CD14-positive monocyte (primary cell): ENCODE data around the gene DAO. TPM values are rescaled to one million over a fixed set of nuclear protein-coding genes. Genes with fewer than 3 reads are reported as not detected.

Source experiments
- DNase-seq, 3 donors: peaks; one replicate each; pipeline ENCODE4 v3.0.0-alpha.2; 2011 to 2022
- H2AFZ ChIP-seq: 2 replicates; pipeline ENCODE4 v1.6.0; 2012; ENCODE audit warnings: mild to moderate bottlenecking, low read depth, low read length, inconsistent platforms; ENCODE audit not compliant: insufficient read depth, poor library complexity, severe bottlenecking
- H3K27ac ChIP-seq, 2 donors: 1 replicate in 1 of 2; 2 replicates in 1 of 2; pipeline ENCODE4 v1.5.1; 2012 to 2013; ENCODE audit warnings: low read length in 2 of 2, control low read depth in 1 of 2, inconsistent platforms in 1 of 2, low read depth in 1 of 2, mild to moderate bottlenecking in 1 of 2
- H3K27me3 ChIP-seq, 2 donors: one replicate each; pipeline versions ENCODE4 v1.6.0 to v1.6.1; 2011 to 2013; ENCODE audit warnings: low read length in 2 of 2; ENCODE audit not compliant: control insufficient read depth in 2 of 2, insufficient read depth in 2 of 2
- H3K36me3 ChIP-seq, 2 donors: replicated peaks in 1 of 2; 1 replicate in 1 of 2; 2 replicates in 1 of 2; pipeline versions ENCODE4 v1.5.1 to v1.6.1; 2012 to 2013; ENCODE audit warnings: low read length in 2 of 2, control low read depth in 1 of 2, inconsistent platforms in 1 of 2, mild to moderate bottlenecking in 1 of 2; ENCODE audit not compliant: insufficient read depth in 2 of 2, control insufficient read depth in 1 of 2
- H3K4me1 ChIP-seq, 2 donors: 1 replicate in 1 of 2; 2 replicates in 1 of 2; pipeline versions ENCODE4 v1.5.1 to v1.6.1; 2012 to 2013; ENCODE audit warnings: low read length in 2 of 2, control low read depth in 1 of 2, inconsistent platforms in 1 of 2, mild to moderate bottlenecking in 1 of 2, moderate library complexity in 1 of 2; ENCODE audit not compliant: insufficient read depth in 2 of 2, control insufficient read depth in 1 of 2
- H3K4me2 ChIP-seq: replicated peaks from 2 replicates; pipeline ENCODE3; 2012; ENCODE audit warnings: low read length, moderate library complexity, mild to moderate bottlenecking; ENCODE audit not compliant: poor library complexity, severe bottlenecking; ENCODE audit errors: extremely low read depth
- H3K4me3 ChIP-seq, 3 experiments: fragments of 200-600 bp in 1 of 3; sonication (generic) in 1 of 3; replicated peaks in 1 of 3; 1 replicate in 2 of 3; 2 replicates in 1 of 3; pipeline ENCODE4 v1.5.1; 2011 to 2013; ENCODE audit warnings: low read length in 3 of 3, mild to moderate bottlenecking in 3 of 3, control low read depth in 2 of 3, low read depth in 2 of 3, inconsistent platforms in 1 of 3, moderate library complexity in 1 of 3
- H3K79me2 ChIP-seq: 2 replicates; pipeline ENCODE4 v1.6.0; 2012; ENCODE audit warnings: mild to moderate bottlenecking, control low read depth, inconsistent platforms, low read length, moderate library complexity; ENCODE audit not compliant: insufficient read depth
- H3K9ac ChIP-seq: 2 replicates; pipeline ENCODE4 v1.6.0; 2017; ENCODE audit warnings: low read length, mild to moderate bottlenecking; ENCODE audit not compliant: insufficient read depth, poor library complexity, severe bottlenecking
- H3K9me3 ChIP-seq, 2 donors: replicated peaks in 1 of 2; 1 replicate in 1 of 2; 2 replicates in 1 of 2; pipeline versions ENCODE4 v1.5.1 to v1.6.1; 2012 to 2013; ENCODE audit warnings: low read length in 2 of 2, control low read depth in 1 of 2; ENCODE audit not compliant: control insufficient read depth in 1 of 2, insufficient read depth in 1 of 2
- H4K20me1 ChIP-seq: 2 replicates; pipeline ENCODE4 v1.6.0; 2012; ENCODE audit warnings: mild to moderate bottlenecking, low read length, control low read depth, moderate library complexity; ENCODE audit not compliant: insufficient read depth
- H3K27ac Mint-ChIP-seq, 7 donors: one replicate each; pipeline ENCODE4 v1.8.0; 2020; ENCODE audit warnings: mild to moderate bottlenecking in 7 of 7, mixed read lengths in 7 of 7, moderate library complexity in 6 of 7, inconsistent platforms in 2 of 7
- H3K27me3 Mint-ChIP-seq, 3 donors: one replicate each; pipeline ENCODE4 v1.8.0; 2021 to 2022; ENCODE audit warnings: low read depth in 3 of 3, mild to moderate bottlenecking in 3 of 3, mixed read lengths in 3 of 3, moderate library complexity in 3 of 3, inconsistent platforms in 1 of 3
- H3K36me3 Mint-ChIP-seq, 2 donors: one replicate each; pipeline ENCODE4 v1.8.0; 2020; ENCODE audit warnings: mixed read lengths in 2 of 2, inconsistent platforms in 1 of 2, mild to moderate bottlenecking in 1 of 2
- H3K4me1 Mint-ChIP-seq: one replicate; pipeline ENCODE4 v1.8.0; 2020; ENCODE audit warnings: mild to moderate bottlenecking, mixed read lengths
- H3K4me3 Mint-ChIP-seq, 2 donors: one replicate each; pipeline ENCODE4 v1.8.0; 2020; ENCODE audit warnings: mild to moderate bottlenecking in 2 of 2, mixed read lengths in 2 of 2, moderate library complexity in 1 of 2
- H3K9me3 Mint-ChIP-seq, 7 donors: one replicate each; pipeline ENCODE4 v1.8.0; 2020 to 2022; ENCODE audit warnings: mixed read lengths in 7 of 7, mild to moderate bottlenecking in 6 of 7, moderate library complexity in 6 of 7, inconsistent platforms in 2 of 7
- WGBS: methylation state at CpG from one replicate; pipeline ENCODE4 v1.1.5; 2013; ENCODE audit warnings: missing lambda C conversion rate; ENCODE audit not compliant: insufficient coverage; 5-methylcytosine and 5-hydroxymethylcytosine counted together
- intact Hi-C, 2 donors: fragments of 100-400 bp; cut with micrococcal nuclease; formaldehyde crosslinking; loops; one replicate each; pipeline versions ENCODE4 v1.15.0 to v1.15.1; 2023
- polyA plus RNA-seq, 3 donors: library from polyadenylated mRNA; depleted of rRNA in 1 of 3; unstranded in 2 of 3; stranded (reverse) in 1 of 3; fragments of 300-500 nt in 2 of 3; fragments of >200 nt in 1 of 3; fragmentation: Illumina TruSeq in 2 of 3; gene quantifications; 1 replicate in 2 of 3; 2 replicates in 1 of 3; pipeline ENCODE4 v1.2.3, GENCODE V29; 2012 to 2021
- TF ChIP-seq, protein P1 (sequence below): fragments of 200-600 bp; IDR thresholded peaks from one replicate; pipeline ENCODE4 v1.8.0; 2022; ENCODE audit warnings: antibody characterized with exemption, mild to moderate bottlenecking

DAO gene
- polyA plus RNA-seq, 3 donors, result not detected

- Histone ChIP-seq H3K4me2 (no peak overlapping the region), H3K79me2 (no peaks in the 10 kb centered on the region), H3K9me3 (peaks cover 0 to 7% of the 10 kb centered on the region in 2 donors), H2AFZ (no peak overlapping the region), H3K27me3 (no peaks in the 10 kb centered on the region), H4K20me1 (no peaks in the 10 kb centered on the region), H3K36me3 (no peaks in the 10 kb centered on the region), H3K4me3 (no peak overlapping the region), H3K9ac (no peak overlapping the region), H3K27ac (no peak overlapping the region), H3K4me1 (no peaks in the 10 kb centered on the region)
- Mint-ChIP-seq H3K9me3 (peaks cover 1 to 10% (median 6%) of the 10 kb centered on the region in 7 donors), H3K27me3 (peaks cover 2 to 5% (median 3%) of the 10 kb centered on the region in 3 donors), H3K4me1 (no peaks in the 10 kb centered on the region), H3K36me3 (no peaks in the 10 kb centered on the region), H3K4me3 (no peak overlapping the region), H3K27ac (no peak overlapping the region)
- 94% methylated on average over 2 of the region's 3 CpGs for WGBS
- TF ChIP-seq, protein P1, sequence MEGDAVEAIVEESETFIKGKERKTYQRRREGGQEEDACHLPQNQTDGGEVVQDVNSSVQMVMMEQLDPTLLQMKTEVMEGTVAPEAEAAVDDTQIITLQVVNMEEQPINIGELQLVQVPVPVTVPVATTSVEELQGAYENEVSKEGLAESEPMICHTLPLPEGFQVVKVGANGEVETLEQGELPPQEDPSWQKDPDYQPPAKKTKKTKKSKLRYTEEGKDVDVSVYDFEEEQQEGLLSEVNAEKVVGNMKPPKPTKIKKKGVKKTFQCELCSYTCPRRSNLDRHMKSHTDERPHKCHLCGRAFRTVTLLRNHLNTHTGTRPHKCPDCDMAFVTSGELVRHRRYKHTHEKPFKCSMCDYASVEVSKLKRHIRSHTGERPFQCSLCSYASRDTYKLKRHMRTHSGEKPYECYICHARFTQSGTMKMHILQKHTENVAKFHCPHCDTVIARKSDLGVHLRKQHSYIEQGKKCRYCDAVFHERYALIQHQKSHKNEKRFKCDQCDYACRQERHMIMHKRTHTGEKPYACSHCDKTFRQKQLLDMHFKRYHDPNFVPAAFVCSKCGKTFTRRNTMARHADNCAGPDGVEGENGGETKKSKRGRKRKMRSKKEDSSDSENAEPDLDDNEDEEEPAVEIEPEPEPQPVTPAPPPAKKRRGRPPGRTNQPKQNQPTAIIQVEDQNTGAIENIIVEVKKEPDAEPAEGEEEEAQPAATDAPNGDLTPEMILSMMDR, result no peak
- intact Hi-C loops, result no loop called here
- DNase-seq, result no peak
Measured at GRCh38 chr12:108921946-108922345, 42.1 kb downstream of the DAO start.

GRCh38 chr12:108922918-108923317 lies 43.0 kb downstream of the DAO start:
- Histone ChIP-seq H3K9me3 (peaks cover 0 to 7% of the 10 kb centered on the region in 2 donors), H3K36me3 (no peaks in the 10 kb centered on the region), H3K4me3 (no peak overlapping the region), H3K79me2 (no peaks in the 10 kb centered on the region), H2AFZ (no peak overlapping the region), H3K27ac (no peak overlapping the region), H3K9ac (no peak overlapping the region), H3K4me2 (no peak overlapping the region), H3K27me3 (no peaks in the 10 kb centered on the region), H3K4me1 (no peaks in the 10 kb centered on the region), H4K20me1 (no peaks in the 10 kb centered on the region)
- Mint-ChIP-seq H3K9me3 (peaks cover 1 to 10% (median 6%) of the 10 kb centered on the region in 7 donors), H3K27ac (no peak overlapping the region), H3K4me3 (no peak overlapping the region), H3K4me1 (no peaks in the 10 kb centered on the region), H3K27me3 (peaks cover 0 to 5% (median 3%) of the 10 kb centered on the region in 3 donors), H3K36me3 (no peaks in the 10 kb centered on the region)
- 100% methylated on average over 1 of the region's 3 CpGs for WGBS
- intact Hi-C loops, result no loop called here
- TF ChIP-seq, protein P1, result no peak
- no peak for DNase-seq
